ENCODE results near the gene ADAM22. TPM values are rescaled to one million over a fixed set of nuclear protein-coding genes. Genes with fewer than 3 reads are reported as not detected.

ADAM22 gene
- total and polyA plus RNA-seq, 3 donors from 2014 or later = 2.9 to 4.4 (median 4.4) TPM

GRCh38 chr7:88062238-88062637 is 128.2 kb downstream of the ADAM22 start:
- Histone ChIP-seq H3K27me3 (no peaks in the 10 kb centered on the region), H3K27ac (no peak overlapping the region), H3K4me3 (no peak overlapping the region), H3K9me3 (no peaks in the 10 kb centered on the region), H3K36me3 (ENCODE audit: low read depth, missing control alignments) (no peaks in the 10 kb centered on the region), H3K4me1 (no peaks in the 10 kb centered on the region)
- TF ChIP-seq POLR2A (IDR thresholded peaks at IDR 0.05) = no peak
- TF ChIP-seq CTCF (IDR thresholded peaks at IDR 0.05) = no peak
- intact Hi-C loops (cut with DNase I; ENCODE audit: low total_unique reads) = no loop called here
- DNase-seq = no peak

- no peak for DNase-seq
- Histone ChIP-seq H3K4me1 (no peaks in the 10 kb centered on the region), H3K36me3 (ENCODE audit: low read depth, missing control alignments) (no peaks in the 10 kb centered on the region), H3K27me3 (no peaks in the 10 kb centered on the region), H3K4me3 (no peak overlapping the region), H3K9me3 (no peaks in the 10 kb centered on the region), H3K27ac (no peak overlapping the region)
- TF ChIP-seq CTCF (IDR thresholded peaks at IDR 0.05) = no peak
- TF ChIP-seq POLR2A (IDR thresholded peaks at IDR 0.05) = no peak
- intact Hi-C loops (cut with DNase I; ENCODE audit: low total_unique reads) = no loop called here
- 93 to 96% methylated on average over 1 of the region's 1 CpG for WGBS, 2 donors
Measured at GRCh38 chr7:88069093-88069492, 135.0 kb downstream of the ADAM22 start.

DNA sequence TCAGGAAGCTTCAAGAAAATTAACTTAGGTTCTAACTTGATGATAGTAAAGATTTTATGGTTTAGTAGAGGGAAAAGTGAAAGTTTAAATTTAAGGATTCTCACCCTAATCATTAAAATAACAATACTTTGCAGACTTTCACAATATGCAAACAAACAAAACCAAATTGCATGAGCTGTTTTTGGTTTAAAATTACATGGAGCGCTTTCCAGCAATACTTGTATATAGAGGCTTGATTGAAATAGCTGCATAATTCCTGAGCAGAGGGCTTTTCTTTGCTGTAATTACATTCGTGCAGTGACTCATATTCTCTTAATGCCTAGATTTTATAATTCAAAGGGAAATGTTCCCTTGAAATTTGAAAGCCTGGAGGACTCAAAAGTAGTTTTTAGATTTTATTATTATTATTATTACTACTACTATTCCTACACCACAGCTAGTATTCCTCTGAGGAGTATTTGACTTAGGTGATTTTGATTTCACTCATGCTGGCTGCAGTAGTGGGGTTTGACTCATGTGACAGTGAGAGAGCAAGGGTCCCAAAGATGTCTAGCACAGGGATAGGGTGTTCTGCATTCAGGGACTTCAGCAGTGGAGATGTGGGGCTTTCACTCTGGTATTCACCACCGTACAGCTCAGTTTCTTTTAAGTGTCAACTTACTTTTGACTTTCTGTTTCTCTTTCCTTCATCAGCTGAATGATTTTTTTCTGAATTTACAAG is 138.1 kb downstream of the ADAM22 start:
- H3K4me1 ChIP-seq = no peaks in the 10 kb centered on the region
- 62 to 73% methylated on average over 3 of the region's 3 CpGs for WGBS, 2 donors
- no peak overlapping the region for H3K4me3 ChIP-seq
- no peaks in the 10 kb centered on the region for H3K27me3 ChIP-seq
- H3K36me3 ChIP-seq (ENCODE audit: low read depth, missing control alignments) = no peaks in the 10 kb centered on the region
- no peak for TF ChIP-seq POLR2A (IDR thresholded peaks at IDR 0.05)
- TF ChIP-seq CTCF (IDR thresholded peaks at IDR 0.05) = no peak
- H3K27ac ChIP-seq = no peak overlapping the region
- no peak for DNase-seq
- intact Hi-C loops (cut with DNase I; ENCODE audit: low total_unique reads) = no loop called here
- no peaks in the 10 kb centered on the region for H3K9me3 ChIP-seq

DNA sequence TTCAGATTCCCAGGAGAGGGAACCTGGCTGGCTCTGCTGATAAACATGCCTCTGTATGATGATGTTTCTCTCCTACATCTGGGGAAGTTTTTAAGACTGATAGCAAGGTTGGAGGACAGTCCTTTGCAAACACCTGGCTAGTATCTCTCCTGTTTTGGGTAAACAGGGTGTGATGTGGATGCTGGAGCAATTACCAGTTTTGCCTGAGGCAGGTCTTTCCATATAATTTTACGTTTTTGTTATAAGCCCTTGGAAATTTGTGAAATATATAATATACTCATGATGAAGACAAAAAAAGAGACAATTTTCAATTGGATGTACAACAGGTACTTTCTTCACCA is 138.6 kb downstream of the ADAM22 start:
- intact Hi-C loops (cut with DNase I; ENCODE audit: low total_unique reads) = no loop called here
- H3K36me3 ChIP-seq (ENCODE audit: low read depth, missing control alignments) = no peaks in the 10 kb centered on the region
- no peaks in the 10 kb centered on the region for H3K27me3 ChIP-seq
- H3K4me1 ChIP-seq = no peaks in the 10 kb centered on the region
- TF ChIP-seq CTCF (IDR thresholded peaks at IDR 0.05) (no peak), POLR2A (IDR thresholded peaks at IDR 0.05) (no peak)
- no peak for DNase-seq
- no peaks in the 10 kb centered on the region for H3K9me3 ChIP-seq
- no peak overlapping the region for H3K27ac ChIP-seq
- WGBS, 2 donors = 85 to 90% methylated on average over 1 of the region's 1 CpG
- H3K4me3 ChIP-seq = no peak overlapping the region

DNA sequence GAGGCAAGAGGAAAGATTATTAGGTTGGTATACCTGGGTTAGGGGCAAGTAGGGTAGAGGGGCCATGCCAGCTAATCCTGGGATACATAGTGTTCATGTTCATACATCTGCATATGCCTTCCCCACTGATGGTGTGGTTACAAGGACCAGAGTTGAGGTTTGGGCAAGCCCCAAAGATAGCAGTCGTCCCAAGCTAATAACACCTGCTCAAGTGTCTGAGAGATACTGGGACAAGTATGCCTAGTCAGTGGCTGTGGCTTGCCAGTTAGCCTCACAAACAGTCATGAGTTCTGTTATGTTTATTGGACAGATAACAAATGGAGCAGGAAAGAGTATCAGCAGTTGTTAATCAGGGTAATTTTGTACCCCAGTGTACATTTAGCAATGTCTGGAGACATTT is 139.6 kb downstream of the ADAM22 start:
- no peak for DNase-seq
- TF ChIP-seq POLR2A (IDR thresholded peaks at IDR 0.05) (no peak), CTCF (IDR thresholded peaks at IDR 0.05) (no peak)
- Histone ChIP-seq H3K4me1 (no peaks in the 10 kb centered on the region), H3K27ac (no peak overlapping the region), H3K27me3 (no peaks in the 10 kb centered on the region), H3K4me3 (no peak overlapping the region), H3K9me3 (no peaks in the 10 kb centered on the region), H3K36me3 (ENCODE audit: low read depth, missing control alignments) (no peaks in the 10 kb centered on the region)
- intact Hi-C loops (cut with DNase I; ENCODE audit: low total_unique reads) = no loop called here
- WGBS, 2 donors = 90 to 100% methylated on average over 1 of the region's 1 CpG
